ENCODE measurements around the gene TEKT2. TPM values are rescaled to one million over a fixed set of nuclear protein-coding genes. Genes with fewer than 3 reads are reported as not detected.

TEKT2 gene
- total and polyA plus RNA-seq, 2 of the 8 experiments (the other 6 are each of a cell fraction or from before 2014, with no cell fraction given): 1.6 to 1.7 TPM

GRCh38 chr1:36098650-36099365 lies 14.9 kb downstream of the TEKT2 start:
- no peak overlapping the region for H3K23ac ChIP-seq (ENCODE audit: insufficient read length)
- H4K91ac ChIP-seq (replicated peaks; ENCODE audit: insufficient read length, low read length): no peak overlapping the region
- H3K79me1 ChIP-seq (ENCODE audit: low read depth, low read length): no peaks in the 10 kb centered on the region
- no peak overlapping the region for H2AK5ac ChIP-seq (ENCODE audit: low read depth, low read length)
- no peak overlapping the region for H3K4me2 ChIP-seq (ENCODE audit: insufficient read depth in 1 of 2, low read depth in 2 of 2, low read length in 2 of 2)
- no peak overlapping the region for H2BK15ac ChIP-seq (ENCODE audit: low read length)
- no peak overlapping the region for H3K9ac ChIP-seq (replicated peaks in 1 of 4; ENCODE audit: extremely low read depth in 1 of 4, low read depth in 3 of 4, low read length in 3 of 4)
- H3K27ac ChIP-seq (ENCODE audit: low read depth, low read length): no peak overlapping the region
- H3K36me3 ChIP-seq (ENCODE audit: control insufficient read depth in 2 of 4, insufficient read depth in 4 of 4, low read length in 3 of 4): peaks cover 5 to 12% (median 9%) of the 10 kb centered on the region in 4 experiments; a peak in 7 of 8 replicates
- no peak overlapping the region for H3K56ac ChIP-seq (replicated peaks; ENCODE audit: insufficient read length, low read depth, low read length)
- DNase-seq (ENCODE audit: low read depth in 1 of 2, low spot score in 2 of 2) (no peak), FAIRE-seq (no peak)
- no peak overlapping the region for H2BK12ac ChIP-seq (ENCODE audit: low read depth, low read length)
- ChIA-PET POLR2A (ENCODE audit: partially characterized antibody) (interaction anchor here (0.7 to 7.8 kb wide), 3 partner anchors 35 to 169 kb away, joined by 4 to 61 read pairs (median 10); no protein-coding TSS in a partner anchor), CTCF (ENCODE audit: partially characterized antibody) (interaction anchor here (4.6 to 32.6 kb wide), 3 partner anchors 12 to 39 kb away, joined by 38 to 738 read pairs (median 74); no protein-coding TSS in a partner anchor)
- 0 out of 7 replicates have a peak, but pooled peaks cover 0 to 2% (median 0%) of the 10 kb centered on the region in 4 experiments for H3K27me3 ChIP-seq (replicated peaks in 1 of 4; ENCODE audit: control insufficient read depth in 3 of 4, extremely low read depth in 1 of 4, insufficient read depth in 3 of 4, low read length in 3 of 4)
- H3K18ac ChIP-seq (ENCODE audit: extremely low read depth, low read length): no peak overlapping the region
- H2BK5ac ChIP-seq (ENCODE audit: low read depth, low read length): no peak overlapping the region
- H3K79me2 ChIP-seq (ENCODE audit: control insufficient read depth in 1 of 2, insufficient read depth in 2 of 2, low read length in 2 of 2): no peaks in the 10 kb centered on the region
- H3K14ac ChIP-seq (ENCODE audit: insufficient read length): no peak overlapping the region
- 93% methylated on average over 10 of the region's 13 CpGs; no CpG with 5 or more reads in 1 of the 2 experiments for WGBS, 2 experiments (ENCODE audit: extremely low coverage in 1 of 2, insufficient coverage in 1 of 2, insufficient read length in 1 of 2, insufficient replicate concordance in 2 of 2, low coverage in 1 of 2, low lambda C conversion rate in 2 of 2, missing lambda C conversion rate in 1 of 2)
- no peak overlapping the region for H2BK20ac ChIP-seq (ENCODE audit: low read length)
- H3K4me3 ChIP-seq (ENCODE audit: extremely low read depth in 1 of 4, insufficient read depth in 2 of 4, low read depth in 3 of 4, low read length in 4 of 4): no peak overlapping the region
- H3K9me3 ChIP-seq (ENCODE audit: insufficient read depth in 2 of 2, low read depth in 1 of 2, low read length in 1 of 2): no peaks in the 10 kb centered on the region
- no peak overlapping the region for H3K4ac ChIP-seq (replicated peaks; ENCODE audit: insufficient read length, low read depth, low read length)
- no peak overlapping the region for H2BK120ac ChIP-seq (replicated peaks; ENCODE audit: low read depth, low read length)
- peak overlapping the region; percentile 80 for H4K8ac ChIP-seq (ENCODE audit: extremely low read depth, insufficient read depth, low read length)
- no peaks in the 10 kb centered on the region for H4K20me1 ChIP-seq (replicated peaks in 1 of 2; ENCODE audit: control insufficient read depth in 1 of 2, insufficient read depth in 2 of 2, low read length in 2 of 2)
- TF ChIP-seq JUN (IDR thresholded peaks at IDR 0.05; ENCODE audit: low read depth, low read length) (no peak), KDM4A (IDR thresholded peaks at IDR 0.05; ENCODE audit: low read depth, low read length, severe bottlenecking) (no peak), HDAC2 (IDR thresholded peaks at IDR 0.05; ENCODE audit: borderline replicate concordance in 1 of 2, low read depth in 2 of 2, low read length in 2 of 2) (no peak), PHF8 (conservative IDR thresholded peaks at IDR 0.05; ENCODE audit: low read depth, low read length) (no peak)
- no peaks in the 10 kb centered on the region for H3K23me2 ChIP-seq (ENCODE audit: low read depth, low read length)
- no peak overlapping the region for H4K5ac ChIP-seq (ENCODE audit: insufficient read length, low read depth, low read length)
- peaks cover 0 to 11% (median 7%) of the 10 kb centered on the region in 4 experiments; a peak in 3 of 7 replicates for H3K4me1 ChIP-seq (replicated peaks in 1 of 4; ENCODE audit: control insufficient read depth in 3 of 4, insufficient read depth in 4 of 4, low read length in 3 of 4)
- no peak overlapping the region for H2AFZ ChIP-seq (ENCODE audit: low read length)
